GM18907 (cell line): ENCODE measurements around the gene ZNF80.
"Not testable (repeated sequence)": the region's sequence is repeated elsewhere in the genome, so short reads cannot be mapped to it uniquely, and the experiment has no call there.

Experiments used
- ATAC-seq: cut with Tn5 transposase; IDR thresholded peaks from one replicate; pipeline ENCODE4 v1.9.1; 2021; ENCODE audit warnings: mild to moderate bottlenecking, moderate library complexity; ENCODE audit not compliant: unreplicated experiment

ZNF80 gene

DNA sequence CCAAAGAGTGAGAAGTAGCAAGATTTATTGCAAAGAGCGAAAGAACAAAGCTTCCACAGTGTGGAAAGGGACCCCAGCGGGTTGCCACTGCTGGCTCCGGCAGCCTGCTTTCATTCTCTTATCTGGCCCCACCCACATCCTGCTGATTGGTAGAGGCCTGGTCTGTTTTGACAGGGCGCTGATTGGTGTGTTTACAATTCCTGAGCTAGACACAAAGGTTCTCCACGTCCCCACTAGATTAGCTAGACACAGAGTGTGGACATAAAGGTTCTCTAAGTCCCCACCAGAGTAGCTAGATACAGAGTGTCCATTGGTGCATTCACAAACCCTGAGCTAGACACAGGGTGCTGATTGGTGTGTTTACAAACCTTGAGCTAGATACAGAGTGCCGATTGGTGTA lies at the start of gene ZNF80:
Gene ZNF80 (minus strand): TSS at position 101 of the 400 bp plus-strand sequence. CDS start 504 bp downstream, outside the sequence.
- ATAC-seq: not testable (repeated sequence)

DNA sequence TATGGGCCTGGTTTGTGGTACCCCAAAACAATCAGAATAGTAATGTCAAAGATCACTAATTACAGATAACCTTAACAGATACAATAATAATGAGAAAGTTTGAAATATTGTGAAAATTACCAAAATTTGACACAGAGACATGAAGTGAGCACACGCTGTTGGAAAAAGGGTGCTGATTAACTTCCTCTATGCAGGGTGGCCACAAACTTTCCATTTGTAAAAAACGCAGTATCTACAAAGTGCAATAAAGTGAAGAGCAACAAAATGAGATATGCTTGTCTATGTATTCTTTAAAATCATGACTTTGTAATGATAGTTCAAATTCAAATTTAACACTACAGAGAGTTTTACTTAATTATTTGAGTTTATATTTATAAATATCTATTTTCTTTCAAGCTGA lies 48.9 kb upstream of the ZNF80 start:
- no peak for ATAC-seq

- peak; percentile 48 for ATAC-seq
Measured at GRCh38 chr3:114285648-114286230, 48.4 kb upstream of the ZNF80 start.

- ATAC-seq: no peak
Measured at GRCh38 chr3:114284644-114285043, 47.3 kb upstream of the ZNF80 start.

- ATAC-seq: not testable (repeated sequence)
Measured at GRCh38 chr3:114276856-114277255, 39.5 kb upstream of the ZNF80 start.

GRCh38 chr3:114274929-114275328 lies 37.6 kb upstream of the ZNF80 start:
- no peak for ATAC-seq

- no peak for ATAC-seq
Measured at GRCh38 chr3:114272271-114272670, 34.9 kb upstream of the ZNF80 start.

DNA sequence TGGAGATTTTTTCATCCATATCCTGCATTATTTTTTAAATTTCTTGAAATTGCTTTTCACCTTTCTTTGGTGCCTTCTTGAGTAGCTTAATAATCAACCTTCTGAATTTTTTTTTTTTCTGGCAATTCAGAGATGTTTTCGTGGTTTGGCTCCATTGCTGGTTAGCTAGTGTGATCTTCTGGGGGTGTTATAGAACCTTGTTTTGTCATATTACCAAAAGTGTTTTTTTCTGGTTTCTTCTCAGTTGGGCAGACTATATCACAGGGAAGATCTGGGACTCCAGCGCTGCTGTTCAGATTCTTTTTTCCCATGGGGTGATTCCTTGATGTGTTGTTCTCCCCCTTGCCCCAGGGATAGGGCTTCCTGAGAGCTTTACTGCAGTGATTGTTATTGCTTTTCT lies 32.6 kb upstream of the ZNF80 start:
- ATAC-seq: no peak

DNA sequence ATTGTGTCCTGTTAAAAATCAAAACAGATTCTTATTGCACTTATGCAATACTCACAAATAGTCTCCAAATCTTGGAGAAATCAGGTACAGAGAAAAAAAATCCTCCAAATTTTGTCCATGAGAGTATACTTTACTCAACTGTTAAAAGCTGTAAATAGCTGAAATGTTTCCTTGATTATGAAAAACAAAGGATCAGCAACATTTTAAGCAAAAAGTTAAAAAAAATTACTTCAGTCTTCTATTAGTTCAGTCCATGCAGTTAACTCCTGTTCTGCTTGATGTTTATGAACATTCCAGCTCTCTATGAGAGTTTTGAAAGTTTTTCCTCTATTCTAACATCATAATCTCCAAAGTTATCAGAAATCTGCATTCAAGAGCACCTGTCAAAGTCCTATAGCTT lies 22.8 kb upstream of the ZNF80 start:
- no peak for ATAC-seq

GRCh38 chr3:114259566-114259965 lies 22.2 kb upstream of the ZNF80 start:
- ATAC-seq: no peak

DNA sequence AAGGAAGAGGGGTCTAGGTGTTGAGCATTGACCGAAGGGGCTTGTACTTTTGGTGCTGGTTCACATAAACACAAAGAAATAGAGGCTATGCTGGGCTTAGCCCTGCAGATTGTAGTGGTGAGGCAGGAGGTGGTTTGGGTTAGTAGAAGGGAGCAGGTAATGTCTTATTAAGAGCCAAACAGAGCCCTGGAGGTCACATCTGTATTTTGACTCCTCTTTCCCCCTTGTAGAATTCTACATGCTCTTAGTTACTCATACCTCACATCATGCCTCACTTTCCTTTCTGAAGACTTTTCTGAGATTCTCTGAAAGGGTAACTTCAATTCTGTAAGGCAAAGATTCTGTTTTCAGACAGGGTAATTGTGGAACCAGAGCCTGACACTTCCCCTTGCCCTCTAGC lies 16.1 kb upstream of the ZNF80 start:
- no peak for ATAC-seq

GRCh38 chr3:114252954-114253353 lies 15.6 kb upstream of the ZNF80 start:
- no peak for ATAC-seq

- peak; percentile 98 for ATAC-seq
Measured at GRCh38 chr3:114242947-114243346, 5.6 kb upstream of the ZNF80 start.

DNA sequence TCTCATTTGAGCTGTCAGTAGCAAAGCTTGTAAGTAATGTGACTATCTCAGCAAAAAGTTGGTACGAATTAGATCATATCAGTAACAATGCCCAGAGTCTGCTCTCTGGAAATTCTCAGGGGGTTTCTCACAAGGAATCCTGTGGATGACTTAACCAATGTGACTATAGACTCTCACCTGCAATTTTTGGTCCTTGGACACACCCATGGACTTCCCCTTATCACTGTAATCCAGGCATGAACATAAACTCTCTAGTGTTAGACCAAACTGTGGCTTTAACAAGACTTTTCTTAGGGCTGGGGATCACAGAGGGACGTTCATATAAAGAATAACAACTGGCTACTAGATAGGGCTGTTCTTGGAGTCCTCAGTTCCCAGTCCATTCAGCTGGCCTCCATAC lies 3.9 kb upstream of the ZNF80 start:
- no peak for ATAC-seq

- ATAC-seq: not testable (repeated sequence)
Measured at GRCh38 chr3:114238146-114238785, 888 bp upstream of the ZNF80 start.

GRCh38 chr3:114235431-114235830 lies 1.9 kb downstream of the ZNF80 start:
- ATAC-seq: no peak

DNA sequence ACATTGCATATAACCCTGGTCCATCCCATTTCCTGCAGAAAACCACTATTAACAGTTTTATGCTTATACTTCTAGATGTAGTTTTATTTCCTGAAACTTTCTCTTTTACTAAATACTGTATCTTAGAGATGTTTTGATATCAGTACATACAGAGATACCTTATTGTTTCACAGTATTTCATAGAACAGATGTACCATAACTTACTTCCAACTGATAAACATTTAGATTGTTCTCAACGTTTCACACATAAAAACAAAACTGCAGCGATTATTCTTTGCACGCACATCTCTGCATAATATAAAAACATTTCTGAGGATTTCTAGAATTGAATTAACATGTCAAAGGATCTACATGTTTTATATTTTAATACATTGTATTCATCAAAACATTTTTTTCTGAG lies 2.6 kb downstream of the ZNF80 start:
- no peak for ATAC-seq

DNA sequence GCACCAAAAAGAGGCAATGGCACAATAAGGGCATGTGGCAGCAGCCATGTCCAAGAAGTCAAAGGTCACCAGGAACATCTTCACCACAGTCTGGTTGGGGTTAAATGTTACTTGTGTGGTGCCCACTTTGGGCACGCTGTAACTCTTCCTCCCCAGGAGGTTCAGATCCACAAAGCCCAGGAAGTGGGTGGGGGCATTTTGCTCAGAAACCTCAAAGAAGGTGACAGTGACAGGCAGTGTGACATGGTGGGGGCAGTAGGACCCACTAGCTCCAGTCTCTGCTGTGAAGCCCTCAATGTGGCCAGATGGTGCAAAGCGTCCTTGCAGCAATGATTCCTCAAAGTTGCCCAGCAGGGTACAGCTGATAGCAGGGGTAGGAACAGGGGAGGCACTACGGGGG lies 5.8 kb downstream of the ZNF80 start:
- no peak for ATAC-seq

DNA sequence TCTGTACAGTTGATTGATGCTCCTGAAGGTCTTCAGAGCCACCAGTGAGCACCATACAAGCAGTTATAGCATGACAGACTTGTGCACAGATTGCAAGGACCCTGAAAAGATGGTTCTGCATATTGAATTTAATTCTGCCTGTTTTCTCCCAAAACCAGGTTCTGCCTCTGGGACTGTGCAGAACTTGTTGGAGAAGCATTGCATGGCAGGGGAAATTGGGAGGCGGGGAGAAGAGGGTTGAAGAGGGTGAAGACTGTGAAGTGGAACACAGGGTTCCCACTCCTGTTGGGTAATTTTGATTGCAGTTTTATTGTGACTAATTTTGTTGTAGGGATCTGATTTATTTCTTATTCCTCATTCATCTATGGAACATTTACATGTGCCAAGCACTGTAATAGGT lies 10.3 kb downstream of the ZNF80 start:
- ATAC-seq: no peak

DNA sequence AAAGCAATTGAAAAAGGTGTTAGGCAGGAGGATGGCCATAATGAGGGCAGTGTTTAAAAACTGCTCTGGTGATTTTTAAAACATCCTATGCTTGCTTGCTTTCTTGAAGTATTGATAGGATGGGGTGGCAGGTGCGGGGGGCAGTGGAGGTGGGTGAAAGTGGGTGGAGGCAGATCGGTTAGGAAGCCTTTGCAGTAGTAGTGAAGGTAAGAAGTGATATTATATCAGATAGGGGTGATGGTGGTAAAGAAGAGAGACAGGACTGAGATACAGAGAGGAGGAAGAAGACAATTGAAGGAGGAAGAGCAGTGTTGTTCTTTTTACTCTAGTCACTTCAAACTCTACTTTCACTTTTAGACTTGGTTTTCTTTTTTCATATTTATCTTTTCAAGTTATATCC lies 11.1 kb downstream of the ZNF80 start:
- ATAC-seq: no peak

DNA sequence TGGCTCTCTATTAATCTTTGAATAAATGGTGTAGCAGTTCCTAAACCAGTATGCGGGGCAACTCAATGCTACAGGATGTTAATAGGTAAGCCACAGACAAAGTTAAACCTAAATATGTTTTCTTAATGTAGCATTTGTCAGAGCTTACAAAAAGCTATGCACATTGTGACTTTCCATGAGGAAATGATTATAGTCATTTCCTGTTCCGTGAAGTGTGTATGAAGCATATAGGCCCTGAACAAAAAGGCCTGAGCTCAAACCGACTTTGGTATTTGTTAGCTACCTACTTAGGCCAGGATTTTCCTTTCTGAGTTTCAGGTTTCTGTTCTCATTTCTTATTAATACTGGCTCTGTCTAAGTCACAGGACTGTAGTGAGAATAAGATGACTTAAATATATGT lies 14.2 kb downstream of the ZNF80 start:
- peak; percentile 87 for ATAC-seq

DNA sequence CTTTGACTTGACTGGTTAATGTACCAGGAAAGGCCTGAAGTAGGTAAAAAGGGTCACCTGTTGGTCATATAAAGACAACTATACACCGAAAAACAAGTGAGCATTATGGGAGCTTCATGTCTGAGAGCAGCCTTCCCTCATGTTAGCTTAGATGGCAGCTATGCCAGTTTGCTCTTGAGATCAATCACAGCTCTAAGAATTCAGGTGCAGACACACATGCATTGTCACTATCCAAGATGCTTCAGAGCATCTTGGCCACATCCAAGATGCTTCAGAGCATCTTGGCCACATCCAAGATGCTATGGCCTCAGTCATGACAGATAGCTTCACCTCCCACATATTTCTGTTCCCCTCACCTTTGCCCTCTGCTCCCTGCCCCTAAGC lies 15.5 kb downstream of the ZNF80 start:
- ATAC-seq: no peak
